ENCODE data around the gene GPR55. TPM values are rescaled to one million over a fixed set of nuclear protein-coding genes. Genes with fewer than 3 reads are reported as not detected.

GPR55 gene
- total RNA-seq, 1 donor from 2014 or later = 0.76 TPM

GRCh38 chr2:230870544-230871360 lies 54.3 kb downstream of the GPR55 start:
- intact Hi-C loops (cut with micrococcal nuclease) = no loop called here

- intact Hi-C loops (cut with micrococcal nuclease) = no loop called here
Observed at GRCh38 chr2:230869914-230870543, 55.0 kb downstream of the GPR55 start.

- intact Hi-C loops (cut with micrococcal nuclease) = no loop called here
Observed at GRCh38 chr2:230868947-230869913, 55.8 kb downstream of the GPR55 start.

- intact Hi-C loops (cut with micrococcal nuclease) = no loop called here
Observed at GRCh38 chr2:230868161-230868946, 56.7 kb downstream of the GPR55 start.

GRCh38 chr2:230866756-230867523 lies 58.1 kb downstream of the GPR55 start:
- intact Hi-C loops (cut with micrococcal nuclease) = no loop called here

- intact Hi-C loops (cut with micrococcal nuclease) = no loop called here
Observed at GRCh38 chr2:230865766-230866755, 59.0 kb downstream of the GPR55 start.

GRCh38 chr2:230865307-230865765 lies 59.7 kb downstream of the GPR55 start:
- intact Hi-C loops (cut with micrococcal nuclease) = no loop called here

- intact Hi-C loops (cut with micrococcal nuclease) = loop anchor here (1.0 kb wide), 1 partner anchor 192 kb away; the partner anchor contains the start of gene PSMD1
Observed at GRCh38 chr2:230864605-230865306, 60.3 kb downstream of the GPR55 start, which contains the start of gene ITM2C. Gene ITM2C, plus strand, starts transcription at chr2:230864942. Its CDS starts 84 bp downstream, at chr2:230865026.

- intact Hi-C loops (cut with micrococcal nuclease) = loop anchor here (1.0 kb wide), 1 partner anchor 192 kb away; the partner anchor contains the start of gene PSMD1
Observed at GRCh38 chr2:230864122-230864604, 60.9 kb downstream of the GPR55 start.

- intact Hi-C loops (cut with micrococcal nuclease) = loop anchor here (1.0 kb wide), 1 partner anchor 193 kb away; the partner anchor contains the start of gene PSMD1
Observed at GRCh38 chr2:230863442-230864121, 61.5 kb downstream of the GPR55 start.

GRCh38 chr2:230863031-230863430 lies 62.0 kb downstream of the GPR55 start:
- intact Hi-C loops (cut with micrococcal nuclease) = no loop called here

GRCh38 chr2:230862292-230862691 lies 62.8 kb downstream of the GPR55 start:
- intact Hi-C loops (cut with micrococcal nuclease) = no loop called here

- intact Hi-C loops (cut with micrococcal nuclease) = no loop called here
Observed at GRCh38 chr2:230861552-230862255, 63.3 kb downstream of the GPR55 start.

All from T-helper 1 cell treated with Interleukin-12 subunit alpha and Interleukin-12 subunit beta and Interleukin-4 antibody, amounts not matched to agents 30 ng/mL and 1 ng/mL, for 36 hours (primary cell).